ENCODE measurements around the gene MGLL.

The MGLL gene

DNA sequence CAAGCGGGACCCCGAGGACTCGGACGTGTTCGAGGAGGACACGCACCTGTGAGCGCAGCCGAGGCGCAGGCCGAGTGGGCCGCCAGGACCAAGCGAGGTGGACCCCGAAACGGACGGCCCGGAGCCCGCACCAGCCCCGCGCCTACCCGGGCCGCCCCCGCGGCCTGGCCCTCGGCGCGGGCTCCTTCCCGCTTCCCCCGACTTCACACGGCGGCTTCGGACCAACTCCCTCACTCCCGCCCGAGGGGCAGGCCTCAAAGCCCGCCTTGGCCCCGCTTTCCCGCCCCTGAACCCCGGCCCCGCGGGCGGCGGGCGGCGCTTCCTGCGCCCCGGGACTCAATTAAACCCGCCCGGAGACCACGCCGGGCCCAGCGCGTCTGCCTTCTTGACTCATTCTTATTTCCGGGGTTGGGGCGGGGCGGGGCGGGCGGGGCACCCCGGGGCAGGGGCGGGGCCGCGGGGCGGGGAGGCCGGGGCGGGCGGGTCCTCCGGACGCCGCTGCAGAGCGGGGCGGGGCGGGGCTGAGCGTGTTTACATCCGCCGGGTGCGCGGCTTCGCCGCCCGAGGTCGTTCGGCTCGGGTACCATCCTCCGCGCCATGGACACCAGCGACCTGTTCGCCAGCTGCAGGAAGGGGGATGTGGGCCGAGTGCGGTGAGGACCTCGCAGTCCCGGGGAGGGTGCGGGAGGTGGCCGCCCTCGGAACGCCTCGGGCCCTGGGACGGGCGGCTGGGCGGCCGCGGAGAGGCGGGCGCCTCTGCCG is 149.7 kb downstream of the MGLL start, which contains the start of gene ABTB1:
Gene ABTB1 (plus strand): TSS at position 524 of the 762 bp plus-strand sequence. CDS start 74 bp downstream, at position 598.
- Histone ChIP-seq H3K4me1 (ENCODE audit: control insufficient read depth, insufficient read depth, low read length) (no peaks in the 10 kb centered on the region), H3K27me3 (ENCODE audit: control insufficient read depth, insufficient read depth, low read length) (peaks cover 2% of the 10 kb centered on the region), H3K36me3 (ENCODE audit: control insufficient read depth, insufficient read depth, low read length) (peaks cover 3% of the 10 kb centered on the region), H3K9ac (ENCODE audit: low read depth, low read length) (peak within 1 kb of the TSS; percentile 60), H3K4me3 (ENCODE audit: low read depth, low read length) (peak within 1 kb of the TSS; percentile 75), H3K9me3 (ENCODE audit: control insufficient read depth, insufficient read depth, low read length) (no peaks in the 10 kb centered on the region)

- Histone ChIP-seq H3K9me3 (ENCODE audit: control insufficient read depth, insufficient read depth, low read length) (no peaks in the 10 kb centered on the region), H3K4me1 (ENCODE audit: control insufficient read depth, insufficient read depth, low read length) (no peaks in the 10 kb centered on the region), H3K9ac (ENCODE audit: low read depth, low read length) (peak overlapping the region; percentile 60), H3K27me3 (ENCODE audit: control insufficient read depth, insufficient read depth, low read length) (peaks cover 2% of the 10 kb centered on the region), H3K36me3 (ENCODE audit: control insufficient read depth, insufficient read depth, low read length) (peaks cover 3% of the 10 kb centered on the region), H3K4me3 (ENCODE audit: low read depth, low read length) (peak overlapping the region; percentile 49)
Observed at GRCh38 chr3:127671523-127672428, 150.5 kb downstream of the MGLL start.

- Histone ChIP-seq H3K27me3 (ENCODE audit: control insufficient read depth, insufficient read depth, low read length) (peaks cover 2% of the 10 kb centered on the region), H3K4me1 (ENCODE audit: control insufficient read depth, insufficient read depth, low read length) (no peaks in the 10 kb centered on the region), H3K9me3 (ENCODE audit: control insufficient read depth, insufficient read depth, low read length) (no peaks in the 10 kb centered on the region), H3K4me3 (ENCODE audit: low read depth, low read length) (no peak overlapping the region), H3K36me3 (ENCODE audit: control insufficient read depth, insufficient read depth, low read length) (peaks cover 3% of the 10 kb centered on the region), H3K9ac (ENCODE audit: low read depth, low read length) (no peak overlapping the region)
Observed at GRCh38 chr3:127670761-127671522, 151.4 kb downstream of the MGLL start.

DNA sequence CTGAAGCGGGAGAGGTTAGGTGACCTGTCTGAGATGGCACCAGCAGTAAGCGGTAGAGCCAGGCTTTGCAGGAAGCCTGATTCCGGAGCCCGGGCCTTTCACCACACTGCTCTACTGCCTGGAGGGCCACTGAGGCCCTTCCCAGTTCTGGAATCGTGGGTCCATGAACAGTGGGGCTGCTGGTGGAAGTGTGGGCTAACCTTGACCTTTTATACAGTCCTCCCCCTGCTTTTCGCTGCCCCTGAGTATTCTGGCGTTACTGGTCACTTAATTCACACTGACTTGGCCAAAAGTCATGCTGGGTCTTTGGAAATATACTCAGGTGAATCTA is 152.1 kb downstream of the MGLL start:
- H3K4me1 ChIP-seq (ENCODE audit: control insufficient read depth, insufficient read depth, low read length) = no peaks in the 10 kb centered on the region
- H3K9ac ChIP-seq (ENCODE audit: low read depth, low read length) = no peak overlapping the region
- no peak overlapping the region for H3K4me3 ChIP-seq (ENCODE audit: low read depth, low read length)
- no peaks in the 10 kb centered on the region for H3K9me3 ChIP-seq (ENCODE audit: control insufficient read depth, insufficient read depth, low read length)
- H3K36me3 ChIP-seq (ENCODE audit: control insufficient read depth, insufficient read depth, low read length) = peaks cover 3% of the 10 kb centered on the region
- H3K27me3 ChIP-seq (ENCODE audit: control insufficient read depth, insufficient read depth, low read length) = peaks cover 2% of the 10 kb centered on the region

DNA sequence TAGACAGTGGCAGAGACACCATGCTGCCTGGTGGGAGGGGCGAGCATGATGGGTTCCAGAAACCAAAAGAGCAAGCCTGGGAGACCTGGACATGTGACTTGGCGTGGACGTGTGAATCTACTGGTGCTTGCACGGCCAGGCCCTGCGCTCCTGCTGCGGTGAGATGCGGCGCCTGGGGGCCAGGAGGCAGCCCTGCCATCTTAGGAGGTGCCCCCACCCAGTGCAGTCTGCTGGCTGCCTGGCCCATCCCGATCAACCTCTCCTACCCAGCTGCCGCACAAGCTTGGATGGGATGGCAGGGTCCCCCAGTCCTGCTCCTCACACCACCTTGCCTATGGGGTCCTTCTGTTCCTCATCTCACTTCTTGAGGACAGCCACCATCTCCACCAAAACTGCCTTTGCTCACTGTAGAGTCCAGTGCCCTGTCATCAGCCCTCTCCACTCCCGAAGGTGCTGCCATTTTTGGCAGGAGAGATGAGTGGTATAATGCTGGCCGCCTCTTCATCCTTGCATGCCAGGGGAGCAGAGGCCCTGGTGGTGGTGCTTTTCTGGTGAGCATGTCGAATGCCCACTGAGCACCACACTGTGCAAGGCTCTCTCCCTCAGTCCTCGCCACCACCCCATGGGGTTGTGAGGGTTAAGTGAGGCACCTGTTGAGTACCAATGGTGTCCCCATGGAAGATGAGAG is 152.6 kb downstream of the MGLL start:
- H3K4me3 ChIP-seq (ENCODE audit: low read depth, low read length) = no peak overlapping the region
- H3K9ac ChIP-seq (ENCODE audit: low read depth, low read length) = no peak overlapping the region
- peaks cover 2% of the 10 kb centered on the region for H3K27me3 ChIP-seq (ENCODE audit: control insufficient read depth, insufficient read depth, low read length)
- no peaks in the 10 kb centered on the region for H3K9me3 ChIP-seq (ENCODE audit: control insufficient read depth, insufficient read depth, low read length)
- H3K36me3 ChIP-seq (ENCODE audit: control insufficient read depth, insufficient read depth, low read length) = peaks cover 3% of the 10 kb centered on the region
- no peaks in the 10 kb centered on the region for H3K4me1 ChIP-seq (ENCODE audit: control insufficient read depth, insufficient read depth, low read length)

DNA sequence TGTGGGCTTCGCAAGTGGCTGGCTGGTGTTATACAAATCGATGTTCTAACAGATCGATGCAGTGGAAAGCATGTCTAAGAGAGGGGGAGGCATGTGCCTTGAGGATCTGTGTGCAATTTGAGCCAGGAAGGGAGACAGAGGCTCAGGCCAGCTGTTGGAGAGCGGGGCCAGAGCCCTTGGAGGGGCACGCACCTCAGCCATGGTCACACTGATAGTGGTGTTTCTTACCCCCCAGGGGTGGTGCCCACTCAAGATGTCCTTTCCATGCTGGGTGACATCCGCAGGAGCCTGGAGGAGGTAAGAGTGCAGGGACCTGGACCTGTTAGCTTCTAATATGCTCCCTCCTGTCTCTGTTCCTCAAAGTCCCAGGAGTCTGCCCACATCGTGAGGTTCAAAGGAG is 153.4 kb downstream of the MGLL start:
- Histone ChIP-seq H3K4me1 (ENCODE audit: control insufficient read depth, insufficient read depth, low read length) (no peaks in the 10 kb centered on the region), H3K36me3 (ENCODE audit: control insufficient read depth, insufficient read depth, low read length) (peaks cover 3% of the 10 kb centered on the region), H3K9me3 (ENCODE audit: control insufficient read depth, insufficient read depth, low read length) (no peaks in the 10 kb centered on the region), H3K4me3 (ENCODE audit: low read depth, low read length) (no peak overlapping the region), H3K27me3 (ENCODE audit: control insufficient read depth, insufficient read depth, low read length) (peaks cover 2% of the 10 kb centered on the region), H3K9ac (ENCODE audit: low read depth, low read length) (no peak overlapping the region)

- Histone ChIP-seq H3K36me3 (ENCODE audit: control insufficient read depth, insufficient read depth, low read length) (peaks cover 3% of the 10 kb centered on the region), H3K9ac (ENCODE audit: low read depth, low read length) (no peak overlapping the region), H3K4me1 (ENCODE audit: control insufficient read depth, insufficient read depth, low read length) (no peaks in the 10 kb centered on the region), H3K27me3 (ENCODE audit: control insufficient read depth, insufficient read depth, low read length) (no peaks in the 10 kb centered on the region), H3K9me3 (ENCODE audit: control insufficient read depth, insufficient read depth, low read length) (no peaks in the 10 kb centered on the region), H3K4me3 (ENCODE audit: low read depth, low read length) (no peak overlapping the region)
Observed at GRCh38 chr3:127667119-127667681, 155.1 kb downstream of the MGLL start.

DNA sequence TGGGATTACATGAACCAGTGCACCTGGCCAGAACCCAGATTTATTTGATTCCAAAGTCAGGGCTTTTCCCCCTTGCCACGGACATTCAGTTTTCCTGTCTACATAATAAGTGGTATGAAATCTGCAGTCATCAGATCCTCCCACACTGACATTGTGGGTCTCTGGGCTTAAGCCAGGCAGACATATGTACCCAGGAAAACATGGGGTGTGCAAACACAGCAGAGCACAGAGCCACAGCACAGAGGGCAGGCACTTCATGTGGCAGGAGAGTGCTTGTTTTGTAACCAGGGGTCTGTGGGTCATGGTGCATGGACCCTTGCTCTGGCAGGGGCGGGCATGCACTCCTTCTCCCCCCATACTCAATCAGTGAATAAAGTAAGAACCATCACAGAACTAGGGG is 155.6 kb downstream of the MGLL start:
- Histone ChIP-seq H3K4me1 (ENCODE audit: control insufficient read depth, insufficient read depth, low read length) (no peaks in the 10 kb centered on the region), H3K9ac (ENCODE audit: low read depth, low read length) (no peak overlapping the region), H3K9me3 (ENCODE audit: control insufficient read depth, insufficient read depth, low read length) (no peaks in the 10 kb centered on the region), H3K36me3 (ENCODE audit: control insufficient read depth, insufficient read depth, low read length) (peaks cover 3% of the 10 kb centered on the region), H3K4me3 (ENCODE audit: low read depth, low read length) (no peak overlapping the region), H3K27me3 (ENCODE audit: control insufficient read depth, insufficient read depth, low read length) (no peaks in the 10 kb centered on the region)

DNA sequence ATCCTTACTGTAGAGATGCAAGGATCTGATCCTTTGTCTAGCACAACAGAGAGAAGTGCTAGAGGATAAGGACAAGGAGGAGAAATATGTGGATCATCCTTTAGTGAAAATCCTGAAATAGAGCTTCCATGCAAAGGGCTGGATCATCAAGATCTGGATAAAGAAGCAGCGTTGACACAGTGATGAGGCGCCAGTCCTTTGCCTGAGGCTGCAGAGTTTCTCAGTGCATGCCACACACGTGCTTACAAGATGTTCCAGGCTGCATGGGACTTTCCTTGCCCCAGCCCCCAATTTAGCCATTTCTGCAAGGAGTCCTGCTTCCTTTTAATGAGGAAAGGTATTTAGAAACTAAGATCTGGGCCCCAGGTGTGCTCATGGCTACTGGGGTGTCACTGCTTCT is 156.7 kb downstream of the MGLL start:
- Histone ChIP-seq H3K27me3 (ENCODE audit: control insufficient read depth, insufficient read depth, low read length) (no peaks in the 10 kb centered on the region), H3K9me3 (ENCODE audit: control insufficient read depth, insufficient read depth, low read length) (no peaks in the 10 kb centered on the region), H3K4me1 (ENCODE audit: control insufficient read depth, insufficient read depth, low read length) (no peaks in the 10 kb centered on the region), H3K9ac (ENCODE audit: low read depth, low read length) (no peak overlapping the region), H3K36me3 (ENCODE audit: control insufficient read depth, insufficient read depth, low read length) (peaks cover 8% of the 10 kb centered on the region), H3K4me3 (ENCODE audit: low read depth, low read length) (no peak overlapping the region)

DNA sequence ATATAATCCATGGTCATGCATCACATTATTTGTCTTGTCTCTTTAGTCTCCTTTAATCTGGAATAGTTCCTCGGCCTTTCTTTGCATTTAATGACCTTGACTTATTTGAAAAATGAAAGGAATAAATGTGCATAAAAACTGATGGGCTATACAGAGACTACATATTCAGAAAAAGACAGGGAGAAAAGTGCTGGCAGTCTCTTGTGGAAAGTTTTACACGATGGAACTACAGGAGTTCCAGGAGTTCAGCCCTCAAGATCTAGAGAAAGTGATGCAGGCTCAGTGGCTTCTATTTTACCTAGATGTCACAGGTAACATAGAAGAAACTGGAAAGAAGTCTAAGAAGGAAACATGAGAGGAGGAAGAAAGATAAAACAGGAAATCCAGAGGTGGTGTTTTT is 157.2 kb downstream of the MGLL start:
- no peaks in the 10 kb centered on the region for H3K4me1 ChIP-seq (ENCODE audit: control insufficient read depth, insufficient read depth, low read length)
- H3K9me3 ChIP-seq (ENCODE audit: control insufficient read depth, insufficient read depth, low read length) = no peaks in the 10 kb centered on the region
- H3K9ac ChIP-seq (ENCODE audit: low read depth, low read length) = no peak overlapping the region
- H3K36me3 ChIP-seq (ENCODE audit: control insufficient read depth, insufficient read depth, low read length) = peaks cover 8% of the 10 kb centered on the region
- H3K4me3 ChIP-seq (ENCODE audit: low read depth, low read length) = no peak overlapping the region
- no peaks in the 10 kb centered on the region for H3K27me3 ChIP-seq (ENCODE audit: control insufficient read depth, insufficient read depth, low read length)

DNA sequence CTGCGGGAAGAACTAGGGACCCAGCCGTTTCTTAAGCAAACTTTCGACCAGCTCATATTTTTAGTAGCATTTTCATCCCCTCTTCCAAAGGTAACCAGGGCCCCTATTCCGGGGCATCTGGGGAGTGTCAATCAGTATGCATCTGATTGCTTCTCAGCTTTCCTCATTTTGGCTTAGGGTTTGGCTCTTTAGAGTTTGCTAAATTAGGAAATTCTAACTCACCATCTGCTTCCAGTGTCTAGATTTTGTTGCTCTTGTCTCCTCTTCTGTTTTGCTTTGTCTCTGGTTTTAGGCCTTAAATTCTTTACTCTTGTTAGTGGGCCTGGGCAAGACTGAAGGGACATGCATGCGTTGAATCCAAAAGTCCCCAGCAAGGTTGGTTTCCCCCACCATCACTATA is 159.2 kb downstream of the MGLL start:
- H3K4me1 ChIP-seq (ENCODE audit: control insufficient read depth, insufficient read depth, low read length) = no peaks in the 10 kb centered on the region
- no peak overlapping the region for H3K9ac ChIP-seq (ENCODE audit: low read depth, low read length)
- no peaks in the 10 kb centered on the region for H3K27me3 ChIP-seq (ENCODE audit: control insufficient read depth, insufficient read depth, low read length)
- no peak overlapping the region for H3K4me3 ChIP-seq (ENCODE audit: low read depth, low read length)
- H3K36me3 ChIP-seq (ENCODE audit: control insufficient read depth, insufficient read depth, low read length) = peaks cover 8% of the 10 kb centered on the region
- H3K9me3 ChIP-seq (ENCODE audit: control insufficient read depth, insufficient read depth, low read length) = no peaks in the 10 kb centered on the region

Measured in iPS-15b (cell line).